ENCODE results near the gene IFNL3. TPM values are rescaled to one million over a fixed set of nuclear protein-coding genes. Genes with fewer than 3 reads are reported as not detected.
A peak's percentile ranks its signal among the peaks of the same experiment; 100 is the strongest.

The IFNL3 gene
- total and polyA plus RNA-seq, 2 donors (not counting 1 experiment from before 2014, with no cell fraction given): not detected

DNA sequence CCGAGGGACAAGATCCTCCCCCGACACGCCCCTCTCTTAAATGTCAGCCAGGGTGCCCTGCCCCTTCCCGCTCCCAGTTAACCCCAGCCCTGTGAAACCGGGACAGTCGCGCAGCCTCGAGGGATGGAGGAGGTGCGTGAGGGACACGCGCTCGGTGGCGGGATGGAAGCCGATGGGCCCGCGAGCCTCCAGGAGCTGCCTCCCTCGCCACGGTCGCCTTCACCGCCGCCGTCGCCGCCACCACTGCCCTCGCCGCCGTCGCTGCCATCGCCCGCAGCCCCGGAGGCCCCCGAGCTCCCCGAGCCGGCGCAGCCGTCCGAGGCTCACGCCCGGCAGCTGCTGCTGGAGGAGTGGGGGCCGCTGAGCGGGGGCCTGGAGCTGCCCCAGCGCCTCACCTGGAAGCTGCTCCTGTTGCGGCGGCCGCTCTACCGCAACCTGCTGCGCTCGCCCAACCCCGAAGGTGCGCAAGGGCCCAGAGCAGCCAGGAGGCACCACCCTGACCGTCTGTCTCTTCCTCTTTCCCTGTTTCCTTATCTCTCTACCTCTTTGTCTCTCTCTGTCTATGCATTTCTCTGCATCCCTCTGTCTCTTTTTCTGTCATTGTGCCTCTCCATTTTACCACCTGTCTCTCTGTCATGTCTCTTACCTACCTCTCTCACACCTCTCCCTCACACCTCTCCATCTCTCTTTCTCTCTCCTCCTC is 47.8 kb downstream of the IFNL3 start, which contains the start of gene NCCRP1:
Gene NCCRP1, plus strand, starts transcription at position 105 of the 703 bp plus-strand sequence. Its CDS starts 19 bp downstream, at position 124.
- Histone ChIP-seq H3K4me2 (ENCODE audit: extremely low read depth, insufficient read depth, low read length) (no peak within 1 kb of the TSS), H3K9me3 (ENCODE audit: control insufficient read depth, insufficient read depth, low read depth, low read length) (no peaks in the 10 kb centered on the region), H3K36me3 (ENCODE audit: control insufficient read depth, insufficient read depth, low read length) (no peaks in the 10 kb centered on the region), H3K9ac (ENCODE audit: insufficient read depth, low read length) (no peak within 1 kb of the TSS), H4K20me1 (ENCODE audit: control insufficient read depth, extremely low read depth, insufficient read depth, low read length) (no peaks in the 10 kb centered on the region), H3K27me3 (ENCODE audit: control insufficient read depth, insufficient read depth, low read length) (peaks cover 33% of the 10 kb centered on the region), H3K4me3 (replicated peaks in 1 of 4; ENCODE audit: control extremely low read depth in 1 of 4, insufficient read depth in 1 of 4, low read depth in 3 of 4, low read length in 4 of 4) (no peak within 1 kb of the TSS), H3K27ac (ENCODE audit: insufficient read depth, low read length) (no peak within 1 kb of the TSS), H3K4me1 (ENCODE audit: control insufficient read depth, extremely low read depth, insufficient read depth, low read length) (no peaks in the 10 kb centered on the region), H3K79me2 (ENCODE audit: control insufficient read depth, insufficient read depth, low read length) (no peaks in the 10 kb centered on the region), H2AFZ (ENCODE audit: low read length) (no peak within 1 kb of the TSS)
- TF ChIP-seq, protein P1, sequence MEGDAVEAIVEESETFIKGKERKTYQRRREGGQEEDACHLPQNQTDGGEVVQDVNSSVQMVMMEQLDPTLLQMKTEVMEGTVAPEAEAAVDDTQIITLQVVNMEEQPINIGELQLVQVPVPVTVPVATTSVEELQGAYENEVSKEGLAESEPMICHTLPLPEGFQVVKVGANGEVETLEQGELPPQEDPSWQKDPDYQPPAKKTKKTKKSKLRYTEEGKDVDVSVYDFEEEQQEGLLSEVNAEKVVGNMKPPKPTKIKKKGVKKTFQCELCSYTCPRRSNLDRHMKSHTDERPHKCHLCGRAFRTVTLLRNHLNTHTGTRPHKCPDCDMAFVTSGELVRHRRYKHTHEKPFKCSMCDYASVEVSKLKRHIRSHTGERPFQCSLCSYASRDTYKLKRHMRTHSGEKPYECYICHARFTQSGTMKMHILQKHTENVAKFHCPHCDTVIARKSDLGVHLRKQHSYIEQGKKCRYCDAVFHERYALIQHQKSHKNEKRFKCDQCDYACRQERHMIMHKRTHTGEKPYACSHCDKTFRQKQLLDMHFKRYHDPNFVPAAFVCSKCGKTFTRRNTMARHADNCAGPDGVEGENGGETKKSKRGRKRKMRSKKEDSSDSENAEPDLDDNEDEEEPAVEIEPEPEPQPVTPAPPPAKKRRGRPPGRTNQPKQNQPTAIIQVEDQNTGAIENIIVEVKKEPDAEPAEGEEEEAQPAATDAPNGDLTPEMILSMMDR (conservative IDR thresholded peaks at IDR 0.05 in 1 of 2, IDR thresholded peaks at IDR 0.05 in 1 of 2; ENCODE audit: low read depth in 1 of 2, low read length in 2 of 2): no peak
- peak; percentile 92 for TF ChIP-seq EZH2 (IDR thresholded peaks at IDR 0.05; ENCODE audit: low read length, missing control alignments)
- DNase-seq (ENCODE audit: low read depth in 2 of 2): no peak

DNA sequence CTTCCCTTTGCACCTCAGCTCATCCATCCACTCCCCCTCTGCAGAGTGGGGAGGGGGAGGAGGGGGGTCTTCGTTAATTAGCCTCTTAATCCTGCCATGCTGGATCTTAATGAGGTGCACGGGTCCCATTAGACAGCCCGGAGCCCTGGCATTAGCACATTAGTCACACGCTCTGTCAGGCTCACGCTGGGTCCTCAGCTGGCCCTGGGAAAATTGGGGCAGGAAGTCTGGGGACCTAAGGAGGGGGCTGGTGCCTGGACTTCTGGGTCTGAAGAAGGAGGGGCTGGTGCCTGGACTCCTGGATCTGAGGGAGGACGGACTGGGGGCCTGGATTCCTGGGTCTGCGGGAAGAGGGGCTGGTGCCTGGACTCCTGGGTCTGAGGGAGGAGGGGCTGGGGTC is 48.5 kb downstream of the IFNL3 start:
- H3K79me2 ChIP-seq (ENCODE audit: control insufficient read depth, insufficient read depth, low read length): no peaks in the 10 kb centered on the region
- H3K27ac ChIP-seq (ENCODE audit: insufficient read depth, low read length): no peak overlapping the region
- no peaks in the 10 kb centered on the region for H4K20me1 ChIP-seq (ENCODE audit: control insufficient read depth, extremely low read depth, insufficient read depth, low read length)
- H3K9ac ChIP-seq (ENCODE audit: insufficient read depth, low read length): no peak overlapping the region
- no peak overlapping the region for H2AFZ ChIP-seq (ENCODE audit: low read length)
- H3K9me3 ChIP-seq (ENCODE audit: control insufficient read depth, insufficient read depth, low read depth, low read length): no peaks in the 10 kb centered on the region
- TF ChIP-seq, protein P1 (conservative IDR thresholded peaks at IDR 0.05 in 1 of 2, IDR thresholded peaks at IDR 0.05 in 1 of 2; ENCODE audit: low read depth in 1 of 2, low read length in 2 of 2): no peak
- peak; percentile 9 for TF ChIP-seq EZH2 (IDR thresholded peaks at IDR 0.05; ENCODE audit: low read length, missing control alignments)
- H3K4me2 ChIP-seq (ENCODE audit: extremely low read depth, insufficient read depth, low read length): no peak overlapping the region
- H3K36me3 ChIP-seq (ENCODE audit: control insufficient read depth, insufficient read depth, low read length): no peaks in the 10 kb centered on the region
- no peak overlapping the region for H3K4me3 ChIP-seq (replicated peaks in 1 of 4; ENCODE audit: control extremely low read depth in 1 of 4, insufficient read depth in 1 of 4, low read depth in 3 of 4, low read length in 4 of 4)
- H3K27me3 ChIP-seq (ENCODE audit: control insufficient read depth, insufficient read depth, low read length): peaks cover 33% of the 10 kb centered on the region
- H3K4me1 ChIP-seq (ENCODE audit: control insufficient read depth, extremely low read depth, insufficient read depth, low read length): no peaks in the 10 kb centered on the region
- DNase-seq (ENCODE audit: low read depth in 2 of 2): no peak

DNA sequence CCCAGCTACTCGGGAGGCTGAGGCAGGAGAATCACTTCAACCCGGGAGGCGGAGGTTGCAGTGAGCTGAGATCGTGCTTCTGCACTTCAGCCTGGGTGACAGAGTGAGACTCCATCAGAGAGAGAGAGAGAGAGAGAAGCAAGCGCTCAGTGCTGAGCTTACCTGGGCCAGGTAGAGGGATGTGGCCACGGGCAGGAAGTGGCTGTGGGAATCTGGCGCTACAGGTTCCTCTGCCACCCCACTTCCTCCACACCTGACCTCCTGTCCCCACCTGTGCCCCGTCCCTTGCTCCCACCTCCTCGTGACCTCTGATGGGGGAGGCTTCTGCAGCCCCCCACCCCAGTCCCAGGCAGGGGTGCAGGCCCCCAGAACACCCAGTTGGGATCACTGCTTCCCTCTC is 49.1 kb downstream of the IFNL3 start:
- H3K9me3 ChIP-seq (ENCODE audit: control insufficient read depth, insufficient read depth, low read depth, low read length): no peaks in the 10 kb centered on the region
- no peak for DNase-seq (ENCODE audit: low read depth in 2 of 2)
- no peak overlapping the region for H3K4me2 ChIP-seq (ENCODE audit: extremely low read depth, insufficient read depth, low read length)
- no peaks in the 10 kb centered on the region for H3K4me1 ChIP-seq (ENCODE audit: control insufficient read depth, extremely low read depth, insufficient read depth, low read length)
- peaks cover 33% of the 10 kb centered on the region for H3K27me3 ChIP-seq (ENCODE audit: control insufficient read depth, insufficient read depth, low read length)
- no peaks in the 10 kb centered on the region for H3K79me2 ChIP-seq (ENCODE audit: control insufficient read depth, insufficient read depth, low read length)
- no peak overlapping the region for H3K9ac ChIP-seq (ENCODE audit: insufficient read depth, low read length)
- no peak overlapping the region for H3K27ac ChIP-seq (ENCODE audit: insufficient read depth, low read length)
- no peaks in the 10 kb centered on the region for H4K20me1 ChIP-seq (ENCODE audit: control insufficient read depth, extremely low read depth, insufficient read depth, low read length)
- H3K4me3 ChIP-seq (replicated peaks in 1 of 4; ENCODE audit: control extremely low read depth in 1 of 4, insufficient read depth in 1 of 4, low read depth in 3 of 4, low read length in 4 of 4): no peak overlapping the region
- no peak overlapping the region for H2AFZ ChIP-seq (ENCODE audit: low read length)
- H3K36me3 ChIP-seq (ENCODE audit: control insufficient read depth, insufficient read depth, low read length): no peaks in the 10 kb centered on the region
- no peak for TF ChIP-seq EZH2 (IDR thresholded peaks at IDR 0.05; ENCODE audit: low read length, missing control alignments)
- TF ChIP-seq, protein P1 (conservative IDR thresholded peaks at IDR 0.05 in 1 of 2, IDR thresholded peaks at IDR 0.05 in 1 of 2; ENCODE audit: low read depth in 1 of 2, low read length in 2 of 2): no peak

All from fibroblast of lung (primary cell).